ENCODE data around the gene RD3L. TPM values are rescaled to one million over a fixed set of nuclear protein-coding genes. Genes with fewer than 3 reads are reported as not detected.

Gene RD3L
- total and polyA plus RNA-seq, 2 of the 4 experiments (the other 2 are of a cell fraction): not detected

DNA sequence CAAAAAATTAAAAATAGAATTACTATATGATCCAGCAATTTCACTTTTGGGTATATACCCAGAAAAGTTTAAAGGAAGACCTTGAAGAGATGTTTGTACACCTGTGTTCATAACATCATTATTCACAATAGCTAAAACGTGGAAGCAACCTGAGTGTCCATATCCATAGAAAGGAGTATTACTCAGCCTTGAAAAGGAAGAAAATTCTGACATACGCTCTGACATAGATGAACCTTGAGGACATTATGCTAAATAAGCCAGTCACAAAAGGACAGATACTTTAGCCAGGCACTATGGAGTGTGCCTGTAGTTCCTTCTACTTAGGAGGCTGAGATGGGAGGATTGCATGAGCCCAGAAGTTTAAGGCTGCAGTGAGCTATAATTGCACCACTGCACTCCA is 6.1 kb upstream of the RD3L start:
- H3K9me1 ChIP-seq (ENCODE audit: insufficient read depth, low read length): no peaks in the 10 kb centered on the region
- no peak overlapping the region for H4K91ac ChIP-seq (ENCODE audit: insufficient read depth, low read depth, low read length)
- H3K18ac ChIP-seq (ENCODE audit: low read depth, low read length): no peak overlapping the region
- no peak overlapping the region for H2BK20ac ChIP-seq (ENCODE audit: low read depth, low read length)
- H3K79me1 ChIP-seq (ENCODE audit: low read depth in 1 of 2, low read length in 2 of 2): no peaks in the 10 kb centered on the region
- no peak overlapping the region for H2BK15ac ChIP-seq (ENCODE audit: low read depth, low read length)
- ATAC-seq (ENCODE audit: low read depth): no peak
- WGBS, 2 experiments (ENCODE audit: extremely low coverage in 2 of 2, insufficient read length in 1 of 2): no CpG with 5 or more reads among the region's 2 CpGs
- H2AK9ac ChIP-seq (replicated peaks; ENCODE audit: low read depth, low read length, poor library complexity): no peak overlapping the region
- dilution Hi-C loops (cut with HindIII; ENCODE audit: low sequenced_read_pairs, unreplicated experiment) (no loop called here), in situ Hi-C loops (cut with MboI; ENCODE audit: low sequenced_read_pairs) (no loop called here), intact Hi-C loops (cut with micrococcal nuclease) (no loop called here)
- H3K4ac ChIP-seq (ENCODE audit: low read depth, low read length): no peak overlapping the region
- no peak overlapping the region for H2BK5ac ChIP-seq (ENCODE audit: low read depth, low read length, poor library complexity, severe bottlenecking)
- no peak overlapping the region for H3K56ac ChIP-seq (ENCODE audit: extremely low read depth, insufficient read depth, low read length)
- no peak overlapping the region for H3K23ac ChIP-seq (ENCODE audit: low read depth, low read length)
- BruUV-seq (replicated peaks): no TSS peak
- H2AFZ ChIP-seq (replicated peaks; ENCODE audit: low read length, poor library complexity): no peak overlapping the region
- no peak overlapping the region for H4K8ac ChIP-seq (ENCODE audit: low read depth in 2 of 2, low read length in 2 of 2)
- no peaks in the 10 kb centered on the region for H3K9me3 ChIP-seq (ENCODE audit: control insufficient read depth, insufficient read depth, low read length)
- no peak overlapping the region for H3K4me3 ChIP-seq (ENCODE audit: insufficient read depth, low read depth, low read length)
- no peak for DNase-seq
- CTCF ChIA-PET: interaction anchor here (0.7 kb wide), 1 partner anchor 78 kb away, joined by 5 read pairs; no protein-coding TSS in a partner anchor
- H3K9ac ChIP-seq (ENCODE audit: low read depth, low read length): no peak overlapping the region
- H3K4me1 ChIP-seq (ENCODE audit: control insufficient read depth, insufficient read depth, low read length): no peaks in the 10 kb centered on the region
- POLR2A ChIA-PET (ENCODE audit: unreplicated experiment): no interaction called here
- H3K27me3 ChIP-seq (ENCODE audit: control insufficient read depth, insufficient read depth, low read length): peaks cover 2% of the 10 kb centered on the region; the same call in 1 of the 2 replicates
- H4K20me1 ChIP-seq (ENCODE audit: insufficient read depth, low read length): no peaks in the 10 kb centered on the region
- no peak overlapping the region for H3K27ac ChIP-seq (ENCODE audit: insufficient read depth, low read length)
- H2BK120ac ChIP-seq (ENCODE audit: low read depth, low read length): no peak overlapping the region
- no peak overlapping the region for H4K5ac ChIP-seq (ENCODE audit: low read depth, low read length)
- H2AK5ac ChIP-seq (ENCODE audit: low read depth, low read length): no peak overlapping the region
- H3K4me2 ChIP-seq (ENCODE audit: low read depth, low read length): no peak overlapping the region
- no peak for TF ChIP-seq NFE2L2 (IDR thresholded peaks at IDR 0.05; ENCODE audit: low read depth, low read length)
- TF ChIP-seq CEBPB (IDR thresholded peaks at IDR 0.05; ENCODE audit: low read depth, low read length): no peak
- no peak for TF ChIP-seq RFX5 (IDR thresholded peaks at IDR 0.05; ENCODE audit: low read depth, low read length)
- no peak for TF ChIP-seq MAFK (IDR thresholded peaks at IDR 0.05; ENCODE audit: low read depth, low read length)
- TF ChIP-seq, protein P1, sequence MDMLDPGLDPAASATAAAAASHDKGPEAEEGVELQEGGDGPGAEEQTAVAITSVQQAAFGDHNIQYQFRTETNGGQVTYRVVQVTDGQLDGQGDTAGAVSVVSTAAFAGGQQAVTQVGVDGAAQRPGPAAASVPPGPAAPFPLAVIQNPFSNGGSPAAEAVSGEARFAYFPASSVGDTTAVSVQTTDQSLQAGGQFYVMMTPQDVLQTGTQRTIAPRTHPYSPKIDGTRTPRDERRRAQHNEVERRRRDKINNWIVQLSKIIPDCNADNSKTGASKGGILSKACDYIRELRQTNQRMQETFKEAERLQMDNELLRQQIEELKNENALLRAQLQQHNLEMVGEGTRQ (IDR thresholded peaks at IDR 0.05; ENCODE audit: low read depth, low read length): no peak
- no peak for TF ChIP-seq FOS (IDR thresholded peaks at IDR 0.05; ENCODE audit: low read depth, low read length)
- no peak for TF ChIP-seq POLR2A (IDR thresholded peaks at IDR 0.05; ENCODE audit: low read depth, low read length)
- TF ChIP-seq CHD1 (IDR thresholded peaks at IDR 0.05; ENCODE audit: low read depth, low read length): no peak
- TF ChIP-seq, protein P2, sequence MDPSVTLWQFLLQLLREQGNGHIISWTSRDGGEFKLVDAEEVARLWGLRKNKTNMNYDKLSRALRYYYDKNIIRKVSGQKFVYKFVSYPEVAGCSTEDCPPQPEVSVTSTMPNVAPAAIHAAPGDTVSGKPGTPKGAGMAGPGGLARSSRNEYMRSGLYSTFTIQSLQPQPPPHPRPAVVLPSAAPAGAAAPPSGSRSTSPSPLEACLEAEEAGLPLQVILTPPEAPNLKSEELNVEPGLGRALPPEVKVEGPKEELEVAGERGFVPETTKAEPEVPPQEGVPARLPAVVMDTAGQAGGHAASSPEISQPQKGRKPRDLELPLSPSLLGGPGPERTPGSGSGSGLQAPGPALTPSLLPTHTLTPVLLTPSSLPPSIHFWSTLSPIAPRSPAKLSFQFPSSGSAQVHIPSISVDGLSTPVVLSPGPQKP (IDR thresholded peaks at IDR 0.05; ENCODE audit: borderline replicate concordance, low read depth, low read length): no peak
- TF ChIP-seq RCOR1 (IDR thresholded peaks at IDR 0.05; ENCODE audit: insufficient replicate concordance, low read length): no peak
- TF ChIP-seq MXI1 (IDR thresholded peaks at IDR 0.05; ENCODE audit: borderline replicate concordance, low read depth, low read length): no peak
- TF ChIP-seq, protein P3, sequence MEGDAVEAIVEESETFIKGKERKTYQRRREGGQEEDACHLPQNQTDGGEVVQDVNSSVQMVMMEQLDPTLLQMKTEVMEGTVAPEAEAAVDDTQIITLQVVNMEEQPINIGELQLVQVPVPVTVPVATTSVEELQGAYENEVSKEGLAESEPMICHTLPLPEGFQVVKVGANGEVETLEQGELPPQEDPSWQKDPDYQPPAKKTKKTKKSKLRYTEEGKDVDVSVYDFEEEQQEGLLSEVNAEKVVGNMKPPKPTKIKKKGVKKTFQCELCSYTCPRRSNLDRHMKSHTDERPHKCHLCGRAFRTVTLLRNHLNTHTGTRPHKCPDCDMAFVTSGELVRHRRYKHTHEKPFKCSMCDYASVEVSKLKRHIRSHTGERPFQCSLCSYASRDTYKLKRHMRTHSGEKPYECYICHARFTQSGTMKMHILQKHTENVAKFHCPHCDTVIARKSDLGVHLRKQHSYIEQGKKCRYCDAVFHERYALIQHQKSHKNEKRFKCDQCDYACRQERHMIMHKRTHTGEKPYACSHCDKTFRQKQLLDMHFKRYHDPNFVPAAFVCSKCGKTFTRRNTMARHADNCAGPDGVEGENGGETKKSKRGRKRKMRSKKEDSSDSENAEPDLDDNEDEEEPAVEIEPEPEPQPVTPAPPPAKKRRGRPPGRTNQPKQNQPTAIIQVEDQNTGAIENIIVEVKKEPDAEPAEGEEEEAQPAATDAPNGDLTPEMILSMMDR (conservative IDR thresholded peaks at IDR 0.05; ENCODE audit: low read depth, low read length): no peak
- no peak for TF ChIP-seq SMC3 (IDR thresholded peaks at IDR 0.05; ENCODE audit: low read depth, low read length)
- H3K36me3 ChIP-seq (ENCODE audit: control insufficient read depth, insufficient read depth, low read length): no peaks in the 10 kb centered on the region
- H3K14ac ChIP-seq (replicated peaks; ENCODE audit: low read depth, low read length): no peak overlapping the region
